Measurements from ENCODE around the gene CASK. TPM values are rescaled to one million over a fixed set of nuclear protein-coding genes. Genes with fewer than 3 reads are reported as not detected.

Gene CASK
- total and polyA plus RNA-seq, 9 of the 15 experiments (the other 6 are each of a cell fraction or from before 2014, with no cell fraction given): 1.3 to 7.4 (median 5.2) TPM

DNA sequence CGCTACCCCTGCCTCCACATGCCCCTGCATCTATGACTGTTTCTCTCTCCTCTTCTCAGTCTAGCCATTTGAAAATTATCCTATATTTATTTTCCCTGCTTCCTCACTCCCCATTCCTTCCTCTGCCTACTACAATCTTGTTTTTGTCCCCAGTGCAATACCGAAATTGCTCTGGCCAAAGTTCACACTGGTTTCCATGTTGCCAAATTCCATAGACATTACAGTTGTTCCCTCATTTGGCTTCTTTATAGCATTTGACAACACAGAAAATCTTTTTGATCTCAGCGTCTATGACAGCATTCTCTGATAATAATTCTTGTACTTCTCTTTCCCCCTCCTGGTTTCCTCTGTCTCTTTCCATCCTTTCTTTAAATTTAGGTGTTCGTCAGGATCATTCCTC lies 100.0 kb downstream of the CASK start:
- POLR2A ChIA-PET: no interaction called here
- TF ChIP-seq GATAD2A (IDR thresholded peaks at IDR 0.05): no peak
- TF ChIP-seq, protein P1, sequence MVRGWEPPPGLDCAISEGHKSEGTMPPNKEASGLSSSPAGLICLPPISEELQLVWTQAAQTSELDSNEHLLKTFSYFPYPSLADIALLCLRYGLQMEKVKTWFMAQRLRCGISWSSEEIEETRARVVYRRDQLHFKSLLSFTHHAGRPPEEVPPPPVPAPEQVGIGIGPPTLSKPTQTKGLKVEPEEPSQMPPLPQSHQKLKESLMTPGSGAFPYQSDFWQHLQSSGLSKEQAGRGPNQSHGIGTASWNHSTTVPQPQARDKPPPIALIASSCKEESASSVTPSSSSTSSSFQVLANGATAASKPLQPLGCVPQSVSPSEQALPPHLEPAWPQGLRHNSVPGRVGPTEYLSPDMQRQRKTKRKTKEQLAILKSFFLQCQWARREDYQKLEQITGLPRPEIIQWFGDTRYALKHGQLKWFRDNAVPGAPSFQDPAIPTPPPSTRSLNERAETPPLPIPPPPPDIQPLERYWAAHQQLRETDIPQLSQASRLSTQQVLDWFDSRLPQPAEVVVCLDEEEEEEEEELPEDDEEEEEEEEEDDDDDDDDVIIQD (CRISPR knock-in tag; IDR thresholded peaks at IDR 0.05): no peak
- no peak for TF ChIP-seq IFI16 (CRISPR knock-in tag; IDR thresholded peaks at IDR 0.05)
- no peak for TF ChIP-seq SRSF9 (IDR thresholded peaks at IDR 0.05; ENCODE audit: borderline replicate concordance, low read depth, low read length)
- TF ChIP-seq MAFF (IDR thresholded peaks at IDR 0.05; ENCODE audit: low read length): no peak
- no peak for TF ChIP-seq ZNF507 (tag; conservative IDR thresholded peaks at IDR 0.05)
- no peak for TF ChIP-seq ERF (CRISPR knock-in tag; IDR thresholded peaks at IDR 0.05)
- no peak for TF ChIP-seq CXXC5 (CRISPR knock-in tag; IDR thresholded peaks at IDR 0.05)
- no peak for TF ChIP-seq POLR2G (IDR thresholded peaks at IDR 0.05; ENCODE audit: low read depth, low read length)
- TF ChIP-seq, protein P2, sequence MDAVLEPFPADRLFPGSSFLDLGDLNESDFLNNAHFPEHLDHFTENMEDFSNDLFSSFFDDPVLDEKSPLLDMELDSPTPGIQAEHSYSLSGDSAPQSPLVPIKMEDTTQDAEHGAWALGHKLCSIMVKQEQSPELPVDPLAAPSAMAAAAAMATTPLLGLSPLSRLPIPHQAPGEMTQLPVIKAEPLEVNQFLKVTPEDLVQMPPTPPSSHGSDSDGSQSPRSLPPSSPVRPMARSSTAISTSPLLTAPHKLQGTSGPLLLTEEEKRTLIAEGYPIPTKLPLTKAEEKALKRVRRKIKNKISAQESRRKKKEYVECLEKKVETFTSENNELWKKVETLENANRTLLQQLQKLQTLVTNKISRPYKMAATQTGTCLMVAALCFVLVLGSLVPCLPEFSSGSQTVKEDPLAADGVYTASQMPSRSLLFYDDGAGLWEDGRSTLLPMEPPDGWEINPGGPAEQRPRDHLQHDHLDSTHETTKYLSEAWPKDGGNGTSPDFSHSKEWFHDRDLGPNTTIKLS (IDR thresholded peaks at IDR 0.05; ENCODE audit: borderline replicate concordance, low read depth): no peak
- H3K36me3 ChIP-seq (ENCODE audit: control insufficient read depth, insufficient read depth, low read length): no peaks in the 10 kb centered on the region
- H3K4me1 ChIP-seq (replicated peaks in 1 of 2; ENCODE audit: control insufficient read depth in 2 of 2, insufficient read depth in 2 of 2, low read length in 2 of 2): no peaks in the 10 kb centered on the region; a peak in 1 of 5 replicates
- H3K4me3 ChIP-seq: no peak overlapping the region
- BruUV-seq (replicated peaks): no TSS peak
- H4K20me1 ChIP-seq (replicated peaks; ENCODE audit: control insufficient read depth, insufficient read depth, low read length): no peaks in the 10 kb centered on the region
- no peaks in the 10 kb centered on the region for H3K9me1 ChIP-seq (ENCODE audit: control insufficient read depth, insufficient read depth, low read length)
- no peak overlapping the region for H3K27ac ChIP-seq (ENCODE audit: extremely low read depth, low read depth, low read length)
- ATAC-seq: no peak
- CTCF ChIA-PET (ENCODE audit: low intra/inter-chr PET ratio): interaction anchor here (0.6 kb wide), 1 partner anchor 674 kb away, joined by 3 read pairs; no protein-coding TSS in a partner anchor
- no peaks in the 10 kb centered on the region for H3K9me3 ChIP-seq (replicated peaks; ENCODE audit: control insufficient read depth, insufficient read depth, low read depth, low read length)
- H3K4me2 ChIP-seq (ENCODE audit: insufficient read depth, low read length): no peak overlapping the region
- 7% methylated on average over 3 of the region's 4 CpGs for WGBS (ENCODE audit: insufficient coverage, low coverage, missing lambda C conversion rate)
- H2AFZ ChIP-seq (ENCODE audit: low read depth, low read length): no peak overlapping the region
- no peak for DNase-seq (ENCODE audit: extremely low read depth in 1 of 4, low spot score in 3 of 4)
- in situ Hi-C loops (cut with MboI) (no loop called here), intact Hi-C loops (cut with micrococcal nuclease) (no loop called here)
- H3K27me3 ChIP-seq (ENCODE audit: control insufficient read depth in 2 of 2, insufficient read depth in 2 of 2, low read length in 2 of 2): no peaks in the 10 kb centered on the region
- FAIRE-seq: no peak
- H3K9ac ChIP-seq (ENCODE audit: insufficient read depth in 1 of 2, low read depth in 2 of 2, low read length in 2 of 2): no peak overlapping the region
- H3K79me2 ChIP-seq (ENCODE audit: control insufficient read depth, insufficient read depth, low read length): no peaks in the 10 kb centered on the region
